ENCODE results near the gene COPZ2.
A peak's percentile ranks its signal among the peaks of the same experiment; 100 is the strongest.
"Not testable (repeated sequence)": the region's sequence is repeated elsewhere in the genome, so short reads cannot be mapped to it uniquely, and the experiment has no call there.

Gene COPZ2

GRCh38 chr17:48027322-48027981, 10.1 kb downstream of the COPZ2 start:
- DNase-seq = no peak

- DNase-seq = peak; percentile 98
Measured at GRCh38 chr17:48026502-48027321, 10.9 kb downstream of the COPZ2 start.

GRCh38 chr17:48025904-48026501, 11.6 kb downstream of the COPZ2 start:
- no peak for DNase-seq

GRCh38 chr17:48025040-48025903, 12.3 kb downstream of the COPZ2 start:
- peak; percentile 99 for DNase-seq

- no peak for DNase-seq
Measured at GRCh38 chr17:48024149-48025039, 13.2 kb downstream of the COPZ2 start.

- DNase-seq = peak; percentile 91
Measured at GRCh38 chr17:48023400-48024148, 14.0 kb downstream of the COPZ2 start.

GRCh38 chr17:48022901-48023300, 14.7 kb downstream of the COPZ2 start:
- no peak for DNase-seq

GRCh38 chr17:48021934-48022333, 15.7 kb downstream of the COPZ2 start:
- DNase-seq = no peak

GRCh38 chr17:48017817-48018158, 19.8 kb downstream of the COPZ2 start:
- not testable (repeated sequence) for DNase-seq

GRCh38 chr17:48016112-48016511, 21.5 kb downstream of the COPZ2 start:
- DNase-seq = no peak

GRCh38 chr17:48014595-48015111, 22.9 kb downstream of the COPZ2 start:
- DNase-seq = no peak

GRCh38 chr17:48013876-48014594, 23.6 kb downstream of the COPZ2 start:
- DNase-seq = no peak

- no peak for DNase-seq
Measured at GRCh38 chr17:48012654-48013053, 24.9 kb downstream of the COPZ2 start.

- DNase-seq = peak; percentile 92
Measured at GRCh38 chr17:48012151-48012520, 25.5 kb downstream of the COPZ2 start.

- peak; percentile 94 for DNase-seq
Measured at GRCh38 chr17:48011405-48012150, 26.0 kb downstream of the COPZ2 start.

- no peak for DNase-seq
Measured at GRCh38 chr17:48010193-48010592, 27.4 kb downstream of the COPZ2 start.

GRCh38 chr17:48006936-48007709, 30.5 kb downstream of the COPZ2 start:
- DNase-seq = no peak

- no peak for DNase-seq
Measured at GRCh38 chr17:48004983-48005382, 32.6 kb downstream of the COPZ2 start.
